Mesenchymal stem cell (in vitro differentiated cells and primary cell): ENCODE data around the gene MTA1.

ENCODE experiments used
- DNase-seq: peaks from one replicate; pipeline ENCODE4 v3.0.0-alpha.2; 2013
- H2AFZ ChIP-seq: one replicate; pipeline ENCODE4 v1.6.1; 2013; ENCODE audit warnings: low read depth, mild to moderate bottlenecking, control low read depth, inconsistent platforms, low read length, moderate library complexity
- H2AK5ac ChIP-seq: 2 replicates; pipeline ENCODE4 v1.6.1; 2013; ENCODE audit warnings: low read length, moderate library complexity, mild to moderate bottlenecking, inconsistent platforms; ENCODE audit not compliant: severe bottlenecking
- H2BK120ac ChIP-seq: one replicate; pipeline ENCODE4 v1.6.1; 2013; ENCODE audit warnings: low read depth, mild to moderate bottlenecking, inconsistent platforms, low read length, moderate library complexity
- H2BK12ac ChIP-seq, 2 experiments: one replicate each; pipeline ENCODE4 v1.6.1; 2013; ENCODE audit warnings: inconsistent platforms in 2 of 2, low read length in 2 of 2, mild to moderate bottlenecking in 2 of 2, moderate library complexity in 2 of 2, control low read depth in 1 of 2
- H2BK15ac ChIP-seq: one replicate; pipeline ENCODE4 v1.6.1; 2013; ENCODE audit warnings: mild to moderate bottlenecking, low read depth, inconsistent platforms; ENCODE audit not compliant: poor library complexity, severe bottlenecking
- H2BK5ac ChIP-seq: 2 replicates; pipeline ENCODE4 v1.6.1; 2013; ENCODE audit warnings: low read depth, mild to moderate bottlenecking, low read length, control low read depth, inconsistent platforms; ENCODE audit not compliant: poor library complexity, severe bottlenecking
- H3K14ac ChIP-seq, 2 experiments: one replicate each; pipeline ENCODE4 v1.6.1; 2013; ENCODE audit warnings: inconsistent platforms in 2 of 2, low read length in 2 of 2, control low read depth in 1 of 2, mild to moderate bottlenecking in 1 of 2, moderate library complexity in 1 of 2
- H3K18ac ChIP-seq, 2 experiments: one replicate each; pipeline ENCODE4 v1.6.1; 2013; ENCODE audit warnings: inconsistent platforms in 2 of 2, low read length in 2 of 2, control low read depth in 1 of 2, low read depth in 1 of 2, mild to moderate bottlenecking in 1 of 2
- H3K23ac ChIP-seq, 2 experiments: one replicate each; pipeline ENCODE4 v1.6.1; 2013; ENCODE audit warnings: inconsistent platforms in 2 of 2, low read length in 2 of 2, mild to moderate bottlenecking in 2 of 2, moderate library complexity in 2 of 2, control low read depth in 1 of 2
- H3K27ac ChIP-seq: 2 replicates; pipeline ENCODE4 v1.5.1; 2013; ENCODE audit warnings: mild to moderate bottlenecking, moderate library complexity, low read length, control low read depth, inconsistent platforms; ENCODE audit not compliant: poor library complexity, severe bottlenecking
- H3K27me3 ChIP-seq, 2 experiments: 2 replicates each; pipeline versions ENCODE4 v1.6.1 to v1.7.0; 2013; ENCODE audit warnings: low read length in 2 of 2, mild to moderate bottlenecking in 2 of 2, moderate library complexity in 2 of 2, control low read depth in 1 of 2, inconsistent platforms in 1 of 2; ENCODE audit not compliant: control insufficient read depth in 1 of 2, insufficient read depth in 1 of 2
- H3K36me3 ChIP-seq, 2 experiments: 2 replicates each; pipeline versions ENCODE4 v1.6.1 to v1.7.0; 2013; ENCODE audit warnings: low read length in 2 of 2, control low read depth in 1 of 2, inconsistent platforms in 1 of 2, low read depth in 1 of 2, mild to moderate bottlenecking in 1 of 2; ENCODE audit not compliant: insufficient read depth in 2 of 2, control insufficient read depth in 1 of 2
- H3K4ac ChIP-seq, 2 experiments: one replicate each; pipeline ENCODE4 v1.6.1; 2013; ENCODE audit warnings: inconsistent platforms in 2 of 2, low read length in 2 of 2, mild to moderate bottlenecking in 2 of 2, moderate library complexity in 2 of 2, control low read depth in 1 of 2, low read depth in 1 of 2
- H3K4me1 ChIP-seq: 2 replicates; pipeline ENCODE4 v1.6.1; 2013; ENCODE audit warnings: low read depth, low read length, control low read depth; ENCODE audit not compliant: control insufficient read depth, insufficient read depth
- H3K4me2 ChIP-seq: 2 replicates; pipeline ENCODE4 v1.6.1; 2013; ENCODE audit warnings: low read length, mild to moderate bottlenecking, inconsistent platforms; ENCODE audit not compliant: poor library complexity, severe bottlenecking
- H3K4me3 ChIP-seq, 2 experiments: 2 replicates each; pipeline versions ENCODE4 v1.5.1 to v1.7.0; 2013; ENCODE audit warnings: low read length in 2 of 2, mild to moderate bottlenecking in 2 of 2, control low read depth in 1 of 2, low read depth in 1 of 2; ENCODE audit not compliant: insufficient read depth in 1 of 2
- H3K79me1 ChIP-seq: replicated peaks from 2 replicates; pipeline ENCODE4 v1.6.1; 2013; ENCODE audit warnings: mild to moderate bottlenecking, control low read depth, low read length, inconsistent platforms; ENCODE audit not compliant: poor library complexity, severe bottlenecking
- H3K9ac ChIP-seq: 2 replicates; pipeline ENCODE4 v1.7.0; 2013; ENCODE audit warnings: mild to moderate bottlenecking, low read length, moderate library complexity
- H3K9me3 ChIP-seq: 2 replicates; pipeline ENCODE4 v1.7.0; 2013; ENCODE audit warnings: mild to moderate bottlenecking, low read length; ENCODE audit not compliant: control insufficient read depth
- H4K8ac ChIP-seq: one replicate; pipeline ENCODE4 v1.6.1; 2013; ENCODE audit warnings: inconsistent platforms, mild to moderate bottlenecking, low read length, moderate library complexity
- H4K91ac ChIP-seq: one replicate; pipeline ENCODE4 v1.6.1; 2013; ENCODE audit warnings: mild to moderate bottlenecking, low read length, inconsistent platforms
- WGBS: methylation state at CpG from one replicate; pipeline ENCODE4 v1.1.7; 2013; ENCODE audit warnings: mixed read lengths; 5-methylcytosine and 5-hydroxymethylcytosine counted together

MTA1 gene

DNA sequence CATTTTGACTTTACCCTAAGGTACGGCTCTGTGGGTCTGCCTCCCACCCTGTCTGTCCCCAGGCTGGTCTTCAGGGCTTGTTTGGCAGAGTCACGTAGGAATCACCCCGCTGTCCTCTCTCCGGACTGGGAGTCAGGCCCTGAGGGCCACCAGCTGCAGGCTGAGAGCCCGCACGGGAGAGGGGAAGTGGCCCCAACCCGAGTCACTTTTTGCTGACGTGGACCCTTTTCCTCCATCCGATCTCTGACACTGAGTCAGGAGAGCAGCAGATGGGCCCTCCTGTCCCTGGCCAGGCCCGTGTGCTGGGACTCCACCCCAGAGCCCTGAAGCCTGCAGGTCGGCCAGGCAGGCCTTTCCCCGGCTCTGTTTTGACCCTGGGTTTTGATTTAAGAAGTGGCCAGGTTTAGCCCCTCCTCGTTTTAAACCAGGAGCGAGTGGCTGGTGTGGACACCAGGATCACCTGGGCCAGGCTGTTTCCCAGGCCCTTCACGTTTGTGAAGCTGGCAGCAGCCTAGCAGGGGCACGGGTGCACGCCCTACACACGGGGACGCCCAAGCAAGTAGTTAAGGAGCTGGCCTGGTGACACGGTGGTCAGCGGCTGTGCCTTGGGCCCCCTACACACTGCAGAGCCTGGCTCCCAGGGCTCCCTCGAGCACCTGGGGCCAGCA lies 33.8 kb upstream of the MTA1 start:
- Histone ChIP-seq H3K18ac (no peak overlapping the region), H3K27me3 (no peaks in the 10 kb centered on the region), H4K8ac (no peak overlapping the region), H3K9me3 (no peaks in the 10 kb centered on the region), H3K4me2 (no peak overlapping the region), H3K23ac (no peak overlapping the region), H2BK120ac (no peak overlapping the region), H3K27ac (no peak overlapping the region), H2BK5ac (no peak overlapping the region), H2AFZ (no peak overlapping the region), H3K9ac (no peak overlapping the region), H3K4me1 (peaks cover 5% of the 10 kb centered on the region), H2BK12ac (no peak overlapping the region), H3K36me3 (peaks cover 44 to 93% of the 10 kb centered on the region in 2 experiments), H3K14ac (no peak overlapping the region), H4K91ac (no peak overlapping the region), H3K4ac (no peak overlapping the region), H2AK5ac (no peak overlapping the region), H2BK15ac (peak overlapping the region; percentile 63), H3K4me3 (no peak overlapping the region), H3K79me1 (no peaks in the 10 kb centered on the region)
- no peak for DNase-seq
- 91% methylated on average over 22 of the region's 22 CpGs for WGBS

DNA sequence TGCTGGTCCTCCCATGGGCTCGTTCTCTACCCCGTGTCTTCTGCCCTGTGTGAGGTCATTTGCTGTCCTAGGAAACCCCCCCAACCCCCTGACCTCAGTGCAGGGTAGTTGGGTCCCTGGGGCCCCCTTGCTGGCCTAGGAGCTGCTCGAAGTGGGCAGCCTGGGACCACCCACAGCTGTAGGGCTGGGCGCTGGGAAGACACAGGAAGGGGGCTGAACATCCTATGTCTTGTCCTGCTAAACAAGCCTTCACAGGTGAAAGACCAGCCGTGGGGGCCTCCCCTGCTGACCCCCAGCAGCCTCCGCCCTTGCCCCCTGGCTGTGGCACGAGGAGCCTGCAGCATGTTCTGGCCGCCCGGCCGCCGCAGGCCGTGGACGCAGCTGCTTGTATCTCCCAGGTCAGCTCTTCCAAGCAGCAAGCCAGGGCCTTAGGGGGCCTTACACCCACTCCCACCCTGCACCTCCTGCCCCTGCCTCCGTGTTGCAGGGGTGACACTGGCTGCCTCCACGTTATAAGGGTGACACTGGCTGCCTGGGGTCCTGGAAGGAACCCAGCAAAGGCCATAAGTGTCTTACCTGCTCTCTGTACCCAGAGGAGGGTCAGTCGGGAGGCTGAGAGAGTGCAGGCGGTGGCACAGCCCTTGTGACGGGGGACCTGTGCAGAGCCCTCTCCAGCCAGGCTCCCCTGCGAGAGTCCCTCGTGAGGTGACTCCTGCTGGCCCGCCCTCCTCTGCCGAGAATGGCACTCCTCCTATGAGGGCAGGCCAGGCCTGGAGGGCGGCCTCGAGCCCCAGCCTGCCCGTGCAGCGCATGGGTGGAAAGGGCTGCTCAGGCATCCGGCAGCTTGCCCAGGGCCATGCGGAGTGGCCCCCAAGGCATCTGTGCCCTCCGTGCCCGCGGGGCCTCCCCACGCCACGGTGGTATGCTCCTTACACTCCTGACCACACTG lies 32.8 kb upstream of the MTA1 start:
- H3K4me1 ChIP-seq: peaks cover 5% of the 10 kb centered on the region
- no peak overlapping the region for H2AK5ac ChIP-seq
- H3K9me3 ChIP-seq: no peaks in the 10 kb centered on the region
- no peak overlapping the region for H3K14ac ChIP-seq
- H2AFZ ChIP-seq: no peak overlapping the region
- WGBS: 94% methylated on average over 33 of the region's 33 CpGs
- no peak overlapping the region for H3K27ac ChIP-seq
- H3K27me3 ChIP-seq: no peaks in the 10 kb centered on the region
- H3K79me1 ChIP-seq: no peaks in the 10 kb centered on the region
- peak overlapping the region; percentile 7 for H4K91ac ChIP-seq
- H3K18ac ChIP-seq: no peak overlapping the region
- H3K9ac ChIP-seq: no peak overlapping the region
- no peak overlapping the region for H2BK15ac ChIP-seq
- no peak overlapping the region for H4K8ac ChIP-seq
- H2BK120ac ChIP-seq: no peak overlapping the region
- no peak for DNase-seq
- H3K36me3 ChIP-seq: peaks cover 43 to 91% of the 10 kb centered on the region in 2 experiments
- H2BK12ac ChIP-seq: no peak overlapping the region
- no peak overlapping the region for H3K23ac ChIP-seq
- H2BK5ac ChIP-seq: no peak overlapping the region
- no peak overlapping the region for H3K4me3 ChIP-seq
- H3K4ac ChIP-seq: no peak overlapping the region
- no peak overlapping the region for H3K4me2 ChIP-seq

DNA sequence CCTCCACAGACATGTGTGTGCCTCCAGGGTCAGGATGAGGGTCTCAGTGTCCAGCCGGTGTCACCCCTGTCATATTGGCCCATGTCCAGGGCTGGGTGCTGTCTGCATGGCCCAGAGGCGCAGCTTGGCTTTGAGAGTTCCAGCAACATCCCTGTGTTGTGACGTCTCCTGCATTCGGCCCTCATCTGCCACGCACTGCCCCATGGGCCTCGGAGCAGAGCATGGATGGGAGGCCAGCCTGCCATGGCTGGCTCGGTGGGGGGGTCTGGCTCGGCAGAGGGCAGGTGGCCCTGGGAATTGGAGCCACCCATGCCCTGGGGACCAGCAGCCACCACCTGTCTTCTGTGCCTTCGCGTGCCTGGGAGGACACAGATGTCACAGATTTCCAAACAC lies 32.1 kb upstream of the MTA1 start:
- Histone ChIP-seq H3K27me3 (no peaks in the 10 kb centered on the region), H2BK120ac (no peak overlapping the region), H3K18ac (no peak overlapping the region)

More for the DNA sequence above, 32.1 kb upstream of the MTA1 start:
- Histone ChIP-seq H3K9me3 (no peaks in the 10 kb centered on the region), H3K4me3 (no peak overlapping the region), H3K36me3 (peaks cover 43 to 88% of the 10 kb centered on the region in 2 experiments), H4K8ac (no peak overlapping the region), H2AFZ (no peak overlapping the region), H3K23ac (no peak overlapping the region), H2AK5ac (no peak overlapping the region), H3K14ac (no peak overlapping the region), H2BK12ac (no peak overlapping the region), H3K4me2 (no peak overlapping the region), H3K79me1 (no peaks in the 10 kb centered on the region), H3K4ac (no peak overlapping the region), H3K9ac (no peak overlapping the region), H2BK15ac (no peak overlapping the region), H2BK5ac (no peak overlapping the region), H3K4me1 (peaks cover 5% of the 10 kb centered on the region), H4K91ac (no peak overlapping the region), H3K27ac (no peak overlapping the region)
- 95% methylated on average over 10 of the region's 10 CpGs for whole genome bisulfite sequencing
- no peak for DNase-seq
